GM12874 (cell line): ENCODE data around the gene PRR15L.

Experiments used
- TF ChIP-seq, protein P1 (sequence below): IDR thresholded peaks from 2 replicates; pipeline ENCODE4 v1.5.1; 2011; ENCODE audit warnings: low read depth, mild to moderate bottlenecking, control low read depth, low read length, moderate library complexity; ENCODE audit not compliant: insufficient read depth

PRR15L gene

DNA sequence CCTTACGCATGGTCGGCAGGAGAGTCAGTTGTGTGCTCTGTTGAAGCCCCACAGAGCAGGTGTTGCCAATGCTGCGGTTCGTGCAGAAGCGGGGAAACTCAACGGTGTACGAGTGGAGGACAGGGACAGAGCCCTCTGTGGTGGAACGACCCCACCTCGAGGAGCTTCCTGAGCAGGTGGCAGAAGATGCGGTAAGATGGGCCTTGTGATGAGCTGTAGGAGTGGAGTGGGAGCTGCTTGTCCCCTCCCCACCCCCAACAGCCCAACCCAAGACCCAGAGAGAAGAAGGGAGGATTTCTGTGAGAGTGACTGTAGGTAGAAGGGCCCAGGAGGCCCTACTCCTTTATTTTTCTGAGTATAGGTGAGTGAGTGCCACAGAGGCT is 18.1 kb upstream of the PRR15L start:
- TF ChIP-seq, protein P1, sequence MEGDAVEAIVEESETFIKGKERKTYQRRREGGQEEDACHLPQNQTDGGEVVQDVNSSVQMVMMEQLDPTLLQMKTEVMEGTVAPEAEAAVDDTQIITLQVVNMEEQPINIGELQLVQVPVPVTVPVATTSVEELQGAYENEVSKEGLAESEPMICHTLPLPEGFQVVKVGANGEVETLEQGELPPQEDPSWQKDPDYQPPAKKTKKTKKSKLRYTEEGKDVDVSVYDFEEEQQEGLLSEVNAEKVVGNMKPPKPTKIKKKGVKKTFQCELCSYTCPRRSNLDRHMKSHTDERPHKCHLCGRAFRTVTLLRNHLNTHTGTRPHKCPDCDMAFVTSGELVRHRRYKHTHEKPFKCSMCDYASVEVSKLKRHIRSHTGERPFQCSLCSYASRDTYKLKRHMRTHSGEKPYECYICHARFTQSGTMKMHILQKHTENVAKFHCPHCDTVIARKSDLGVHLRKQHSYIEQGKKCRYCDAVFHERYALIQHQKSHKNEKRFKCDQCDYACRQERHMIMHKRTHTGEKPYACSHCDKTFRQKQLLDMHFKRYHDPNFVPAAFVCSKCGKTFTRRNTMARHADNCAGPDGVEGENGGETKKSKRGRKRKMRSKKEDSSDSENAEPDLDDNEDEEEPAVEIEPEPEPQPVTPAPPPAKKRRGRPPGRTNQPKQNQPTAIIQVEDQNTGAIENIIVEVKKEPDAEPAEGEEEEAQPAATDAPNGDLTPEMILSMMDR, result no peak

DNA sequence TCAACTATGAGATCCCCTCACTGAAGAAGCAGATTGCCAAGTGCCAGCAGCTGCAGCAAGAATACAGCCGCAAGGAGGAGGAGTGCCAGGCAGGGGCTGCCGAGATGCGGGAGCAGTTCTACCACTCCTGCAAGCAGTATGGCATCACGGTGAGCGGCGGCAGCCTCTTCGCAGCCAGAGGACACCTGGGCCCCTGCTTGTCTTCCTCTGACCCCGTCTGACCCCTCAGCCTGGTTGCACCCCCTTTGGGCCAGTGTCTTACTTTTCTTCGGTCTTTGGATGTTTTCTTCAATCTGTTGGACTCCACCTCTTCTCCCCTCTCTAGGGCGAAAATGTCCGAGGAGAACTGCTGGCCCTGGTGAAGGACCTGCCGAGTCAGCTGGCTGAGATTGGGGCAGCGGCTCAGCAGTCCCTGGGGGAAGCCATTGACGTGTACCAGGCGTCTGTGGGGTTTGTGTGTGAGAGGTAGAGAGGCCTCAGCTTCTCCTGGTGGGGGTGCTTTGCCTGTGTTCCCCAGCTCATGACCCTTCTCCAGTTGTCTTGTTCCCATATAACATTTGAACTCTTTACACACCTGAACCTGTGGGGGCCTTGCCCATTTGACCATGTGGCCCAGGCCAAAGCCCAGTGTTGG is 17.6 kb upstream of the PRR15L start:
- TF ChIP-seq, protein P1, result no peak

DNA sequence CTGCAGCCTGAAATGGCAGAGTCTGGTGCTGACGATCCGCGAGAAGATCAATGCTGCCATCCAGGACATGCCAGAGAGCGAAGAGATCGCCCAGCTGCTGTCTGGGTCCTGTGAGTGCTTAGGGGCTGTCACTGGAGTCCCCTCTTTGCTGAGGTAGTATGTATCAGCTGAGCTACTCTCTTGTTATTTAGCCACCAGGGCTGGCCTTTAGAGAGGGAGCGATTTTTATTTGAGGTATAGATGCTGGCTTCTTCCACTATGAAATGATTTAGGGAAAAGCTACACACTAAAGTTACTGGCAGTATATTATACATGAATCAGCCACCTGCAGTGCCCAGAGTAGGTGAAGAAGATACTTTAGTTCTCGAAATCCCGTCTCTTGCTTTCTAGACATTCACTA is 15.9 kb upstream of the PRR15L start:
- TF ChIP-seq, protein P1, result no peak

DNA sequence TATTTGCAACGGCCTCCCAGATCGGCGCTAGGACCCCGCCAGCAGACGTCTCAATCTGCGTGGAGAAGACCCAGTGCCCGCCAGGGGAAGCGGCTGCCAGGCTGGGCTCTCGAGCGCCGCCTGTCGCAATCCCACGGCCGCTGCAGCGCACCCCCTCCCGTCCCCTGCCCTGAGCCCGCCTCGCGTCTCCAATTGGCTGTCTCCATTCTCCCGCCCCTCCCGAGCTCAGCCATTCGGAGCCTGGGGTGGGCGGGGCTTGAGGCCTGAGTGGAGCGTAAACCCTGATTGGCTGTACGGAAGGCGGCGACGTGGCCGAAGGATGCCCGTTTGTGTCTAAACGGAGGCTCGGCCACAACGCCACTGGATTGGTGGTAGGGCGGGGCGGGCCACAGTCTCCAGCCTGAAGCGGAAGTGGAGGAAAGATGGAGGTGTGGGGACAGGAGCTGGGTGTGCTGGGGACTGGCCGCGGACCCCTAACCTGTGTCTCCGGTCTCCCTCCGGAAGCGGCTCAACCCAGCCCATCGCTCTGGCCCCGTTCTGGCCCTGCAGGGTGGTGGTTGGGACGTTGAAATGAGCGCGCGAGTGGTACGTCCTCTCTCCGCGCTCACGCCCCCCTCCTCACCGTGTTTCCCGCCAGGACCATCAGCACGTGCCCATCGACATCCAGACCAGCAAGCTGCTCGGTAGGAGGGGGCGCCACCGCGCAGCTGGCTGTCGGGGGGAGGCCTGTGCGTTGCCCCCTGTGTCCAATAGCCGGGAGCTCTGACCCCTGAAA is 13.2 kb upstream of the PRR15L start, which contains the start of gene CDK5RAP3:
Gene CDK5RAP3, plus strand, starts transcription at position 389 of the 775 bp plus-strand sequence. Its CDS starts 34 bp downstream, at position 423.
- TF ChIP-seq, protein P1, result peak; percentile 99

DNA sequence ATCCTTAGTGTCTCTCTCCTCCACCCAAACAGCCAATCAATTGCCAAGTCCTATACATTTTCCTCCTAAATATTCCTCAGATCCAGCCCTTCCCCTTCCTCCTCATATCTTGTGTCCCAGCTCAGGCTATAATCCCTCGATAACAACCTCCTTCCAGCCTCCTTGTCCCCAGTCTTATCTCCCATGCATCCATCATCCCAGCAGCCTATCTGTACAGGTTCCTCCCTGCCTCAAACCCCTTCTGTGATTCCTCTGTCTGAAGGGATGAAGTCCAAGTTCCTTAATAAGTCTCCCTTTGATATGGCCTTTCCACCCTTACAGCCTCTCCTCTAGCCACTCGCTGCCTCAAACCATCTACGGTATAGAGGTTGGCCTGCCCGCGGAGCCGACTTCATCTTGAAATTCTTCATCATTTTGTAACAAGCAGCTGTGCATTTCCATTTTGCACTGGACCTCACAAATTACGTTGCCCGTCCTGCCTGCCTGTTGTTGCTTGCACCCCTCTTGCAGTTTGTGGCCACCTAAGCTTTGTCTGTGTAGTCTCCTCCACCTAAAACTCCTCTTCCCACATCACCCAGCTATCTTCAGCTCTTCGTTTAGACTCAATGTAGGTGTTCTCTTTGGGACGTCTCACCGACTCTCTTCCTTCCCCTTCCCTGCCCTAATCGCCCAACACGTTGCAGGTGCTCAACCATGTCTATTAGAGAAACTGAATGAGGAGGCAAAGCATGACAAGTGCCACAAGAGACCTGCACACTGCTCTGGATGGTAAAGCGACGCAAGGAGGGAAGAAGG is 12.4 kb upstream of the PRR15L start:
- TF ChIP-seq, protein P1, result no peak

DNA sequence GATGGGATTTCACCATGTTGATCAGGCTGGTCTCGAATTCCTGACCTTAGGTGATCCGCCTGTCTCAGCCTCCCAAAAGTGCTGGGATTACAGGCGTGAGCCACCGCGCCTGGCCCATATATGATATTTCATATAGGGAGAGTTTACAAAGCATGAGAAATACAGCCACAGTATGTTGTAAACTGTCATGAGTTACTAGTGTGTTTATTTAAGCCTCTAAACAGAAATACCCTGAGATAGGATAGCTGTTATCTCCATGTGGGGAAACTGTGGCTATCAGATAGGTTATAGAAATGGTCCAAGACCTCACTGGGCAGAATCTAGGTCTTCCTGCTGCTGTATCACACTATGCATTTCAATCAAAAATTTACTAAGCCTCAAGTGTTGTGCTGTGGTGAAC is 11.2 kb upstream of the PRR15L start:
- TF ChIP-seq, protein P1, result no peak
